Activated naive CD4-positive, alpha-beta T cell treated with anti-CD3 and anti-CD28 coated beads, Interleukin-2, amount 50 U/mL, for 72 hours (primary cell): ENCODE data around the gene SBK1. TPM values are rescaled to one million over a fixed set of nuclear protein-coding genes. Genes with fewer than 3 reads are reported as not detected.
"Not testable (repeated sequence)": the region's sequence is repeated elsewhere in the genome, so short reads cannot be mapped to it uniquely, and the experiment has no call there.

Source experiments
- ATAC-seq, 2 donors: fragments of 150-1000 bp; cut with Tn5 transposase; 2 replicates each; pipeline ENCODE4 v1.10.0; 2021; ENCODE audit warnings: mild to moderate bottlenecking in 2 of 2, moderate library complexity in 2 of 2
- DNase-seq, 2 donors: peaks; one replicate each; pipeline ENCODE4 v3.0.0; 2021 to 2022; ENCODE audit warnings: low spot score in 2 of 2
- H3K27ac Mint-ChIP-seq, 2 donors: one replicate each; pipeline ENCODE4 v1.8.0; 2022; ENCODE audit warnings: mild to moderate bottlenecking in 2 of 2, mixed read lengths in 2 of 2
- H3K36me3 Mint-ChIP-seq, 2 donors: one replicate each; pipeline ENCODE4 v1.8.0; 2022; ENCODE audit warnings: mixed read lengths in 2 of 2
- H3K9me3 Mint-ChIP-seq, 2 donors: one replicate each; pipeline ENCODE4 v1.8.0; 2022; ENCODE audit warnings: mixed read lengths in 2 of 2
- total RNA-seq, 2 donors: library from RNA; stranded (reverse); gene quantifications; one replicate each; pipeline ENCODE4 v1.2.3, GENCODE V29; 2022

SBK1 gene
- total RNA-seq, 2 donors from 2014 or later = 2.0 to 4.2 TPM

DNA sequence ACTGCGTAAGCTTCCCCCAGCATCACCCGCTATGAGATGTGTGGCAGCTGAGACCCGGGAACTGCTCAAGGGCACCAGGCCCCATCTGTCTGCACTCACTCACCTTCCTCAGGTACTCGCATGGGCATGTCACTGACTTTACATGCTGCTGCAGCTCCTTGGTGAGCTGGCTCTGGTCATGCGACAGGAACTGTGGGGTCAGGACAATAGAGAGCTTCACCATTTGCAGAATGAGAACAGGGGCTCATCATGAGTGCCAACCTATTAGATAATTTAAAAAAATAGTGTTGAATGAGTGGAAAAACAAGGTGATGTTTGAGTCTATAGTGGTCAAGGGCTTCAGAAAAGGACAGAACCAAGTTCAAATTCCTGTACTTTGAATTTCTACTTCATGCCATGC is 70.3 kb downstream of the SBK1 start:
- not testable (repeated sequence) for H3K27ac Mint-ChIP-seq, H3K36me3 Mint-ChIP-seq, ATAC-seq, DNase-seq, H3K9me3 Mint-ChIP-seq

DNA sequence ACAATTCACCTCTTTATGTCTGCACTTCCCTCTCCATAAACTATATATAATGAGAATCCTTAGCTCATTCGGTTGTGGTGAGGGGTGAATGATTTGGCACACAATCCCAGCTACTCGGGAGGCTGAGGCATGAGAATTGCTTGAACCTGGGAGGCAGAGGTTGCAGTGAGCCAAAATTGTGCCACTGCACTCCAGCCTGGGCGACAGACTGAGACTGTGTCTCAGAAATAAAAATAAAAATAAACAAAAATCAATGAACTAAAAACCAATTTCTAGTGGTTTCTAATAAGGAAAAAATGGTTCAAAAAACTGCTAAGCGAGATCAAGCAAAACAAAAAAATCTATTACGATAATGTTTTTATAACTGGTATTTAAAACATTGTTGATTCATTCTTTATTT is 71.1 kb downstream of the SBK1 start, which contains the start of gene NPIPB6:
Gene NPIPB6 (minus strand): TSS at position 101 of the 400 bp plus-strand sequence. CDS start 686 bp downstream, outside the sequence.
- DNase-seq, H3K36me3 Mint-ChIP-seq, H3K27ac Mint-ChIP-seq, ATAC-seq, H3K9me3 Mint-ChIP-seq: not testable (repeated sequence)

DNA sequence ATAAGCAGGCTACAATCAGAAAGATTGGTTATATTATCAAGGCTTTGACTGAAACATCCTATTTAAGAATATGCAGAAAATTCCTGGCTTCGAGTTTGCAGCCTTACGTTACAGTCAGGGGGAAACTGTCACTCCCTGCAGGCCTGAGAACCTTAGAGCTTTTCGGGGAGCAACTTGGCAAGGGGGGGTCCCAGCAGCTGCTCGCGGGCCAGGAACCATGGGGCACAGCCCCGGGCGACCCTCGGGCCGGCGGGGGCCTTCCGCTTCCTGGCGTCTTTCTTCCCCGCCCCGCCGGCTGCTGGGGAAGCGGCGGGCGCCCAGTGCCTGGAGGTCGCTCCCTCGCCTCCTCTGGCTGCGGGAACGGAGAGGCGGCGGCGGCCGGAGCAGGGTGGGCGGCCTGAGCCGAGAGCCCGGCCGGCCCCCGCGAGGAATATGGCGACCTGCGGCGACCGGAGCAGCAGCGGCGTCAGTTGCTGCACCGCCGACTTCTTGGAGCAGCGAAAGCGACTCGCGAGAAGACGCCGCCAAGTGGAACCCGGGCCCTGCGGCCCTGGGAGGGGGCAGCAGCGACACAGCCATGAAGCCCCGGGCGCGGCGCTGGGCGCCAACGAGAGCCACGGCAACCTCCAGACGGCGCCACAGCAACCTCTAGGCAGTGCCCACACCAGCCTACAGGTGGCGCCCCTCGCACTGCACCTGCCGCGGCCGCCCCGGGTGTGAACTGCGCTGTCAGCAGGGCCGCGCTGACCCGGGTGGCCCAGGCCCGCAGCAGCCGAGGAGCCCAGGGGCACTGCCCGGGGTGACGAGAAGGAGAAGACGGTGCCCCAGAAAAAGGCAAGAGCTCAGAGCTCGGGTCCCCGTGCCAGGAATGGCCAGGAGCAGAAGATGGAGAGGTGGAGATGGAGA is 72.2 kb downstream of the SBK1 start:
- H3K36me3 Mint-ChIP-seq, H3K9me3 Mint-ChIP-seq, H3K27ac Mint-ChIP-seq: not testable (repeated sequence)
- ATAC-seq = peak; percentile 97 to 99
- DNase-seq = peak; percentile 26 to 57

DNA sequence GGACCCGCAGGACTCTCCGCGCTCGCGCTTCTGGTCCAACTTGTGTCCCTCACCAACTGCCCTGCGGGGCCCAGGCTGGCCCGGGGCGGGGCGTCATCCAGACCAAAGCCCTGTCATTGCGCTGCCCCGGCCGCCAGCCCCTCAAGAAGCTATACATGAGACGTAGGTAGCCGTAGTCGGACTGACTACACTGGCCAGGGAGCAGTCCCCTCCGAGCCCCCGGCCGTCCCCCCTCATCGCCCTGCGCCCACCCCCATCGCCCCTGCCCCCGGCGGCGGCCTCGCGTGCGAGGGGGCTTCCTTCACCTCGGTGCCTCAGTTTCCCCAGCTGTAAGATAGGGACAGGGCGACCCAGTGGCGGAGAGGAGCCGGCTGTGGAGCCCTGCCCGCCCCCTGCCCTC is 75.6 kb downstream of the SBK1 start:
- H3K9me3 Mint-ChIP-seq, H3K36me3 Mint-ChIP-seq, H3K27ac Mint-ChIP-seq, DNase-seq, ATAC-seq: not testable (repeated sequence)

Other genes starting within 250 kb of the SBK1 start
- under 1 TPM in 1 of 2 donors, not detected in 1; 0.52 TPM for gene GSG1L, start 228.8 kb upstream of the SBK1 start, total RNA-seq
- 100 to 1,000 TPM; 204 to 278 TPM for gene XPO6, start 80.6 kb upstream of the SBK1 start, total RNA-seq
- 1 to 10 TPM; 2.3 to 5.2 TPM for gene NPIPB6, start 71.0 kb downstream of the SBK1 start, total RNA-seq
- gene EIF3CL, start 111.3 kb downstream of the SBK1 start, total RNA-seq = 10 to 100 TPM; 22.0 to 37.6 TPM
- under 1 TPM in 1 of 2 donors, not detected in 1; 0.19 TPM for gene NPIPB7, start 179.8 kb downstream of the SBK1 start, total RNA-seq
- 10 to 100 TPM; 19.3 to 25.8 TPM for gene CLN3, start 199.5 kb downstream of the SBK1 start, total RNA-seq
- 1 to 10 TPM in 1 of 2 donors, under 1 TPM in 1; 0.93 to 2.9 TPM for gene APOBR, start 202.1 kb downstream of the SBK1 start, total RNA-seq
- gene IL27, start 214.3 kb downstream of the SBK1 start, total RNA-seq = not detected
- not detected for gene NUPR1, start 246.4 kb downstream of the SBK1 start, total RNA-seq